AG04450 (cell line): ENCODE results near the gene POU3F4. TPM values are rescaled to one million over a fixed set of nuclear protein-coding genes. Genes with fewer than 3 reads are reported as not detected.

Source experiments
- CTCF ChIA-PET: fragments of 300-600, 350-600 bp; formaldehyde crosslinking; extraction: SDS; loops from one replicate; lab custom pipeline; 2022; ENCODE audit warnings: antibody characterized with exemption, inconsistent platforms; lab: Charles Lee
- POLR2A ChIA-PET: fragments of 350-600 bp; formaldehyde crosslinking; extraction: SDS; loops from one replicate; lab custom pipeline; 2021; ENCODE audit warnings: antibody characterized with exemption, inconsistent platforms; lab: Yijun Ruan, JAX
- DNase-seq: peaks from one replicate; pipeline ENCODE4 v3.0.0-alpha.2; 2011; ENCODE audit warnings: low read depth, low spot score
- H3K27ac ChIP-seq: one replicate; pipeline ENCODE4 v1.5.1; 2012; ENCODE audit warnings: low read depth, low read length, control low read depth
- H3K27me3 ChIP-seq: one replicate; pipeline ENCODE4 v1.6.0; 2012; ENCODE audit warnings: low read length; ENCODE audit not compliant: control insufficient read depth, insufficient read depth
- H3K4me3 ChIP-seq: 2 replicates; pipeline ENCODE4 v1.5.1; 2011; ENCODE audit warnings: mild to moderate bottlenecking, low read depth, low read length, control low read depth
- H3K9me3 ChIP-seq: 2 replicates; pipeline ENCODE4 v1.5.1; 2012; ENCODE audit warnings: low read length; ENCODE audit not compliant: control insufficient read depth, insufficient read depth
- polyA plus RNA-seq: library from polyadenylated mRNA; depleted of rRNA; stranded (reverse); fragments of >200 nt; gene quantifications from 2 replicates; pipeline ENCODE4 v1.2.3, GENCODE V29; 2011
- TF ChIP-seq, protein P1 (sequence below): IDR thresholded peaks from 2 replicates; pipeline ENCODE4 v1.5.1; 2011; ENCODE audit warnings: low read depth, low read length, control low read depth, inconsistent platforms

Gene POU3F4
- polyA plus RNA-seq, 1 experiment, result not detected

DNA sequence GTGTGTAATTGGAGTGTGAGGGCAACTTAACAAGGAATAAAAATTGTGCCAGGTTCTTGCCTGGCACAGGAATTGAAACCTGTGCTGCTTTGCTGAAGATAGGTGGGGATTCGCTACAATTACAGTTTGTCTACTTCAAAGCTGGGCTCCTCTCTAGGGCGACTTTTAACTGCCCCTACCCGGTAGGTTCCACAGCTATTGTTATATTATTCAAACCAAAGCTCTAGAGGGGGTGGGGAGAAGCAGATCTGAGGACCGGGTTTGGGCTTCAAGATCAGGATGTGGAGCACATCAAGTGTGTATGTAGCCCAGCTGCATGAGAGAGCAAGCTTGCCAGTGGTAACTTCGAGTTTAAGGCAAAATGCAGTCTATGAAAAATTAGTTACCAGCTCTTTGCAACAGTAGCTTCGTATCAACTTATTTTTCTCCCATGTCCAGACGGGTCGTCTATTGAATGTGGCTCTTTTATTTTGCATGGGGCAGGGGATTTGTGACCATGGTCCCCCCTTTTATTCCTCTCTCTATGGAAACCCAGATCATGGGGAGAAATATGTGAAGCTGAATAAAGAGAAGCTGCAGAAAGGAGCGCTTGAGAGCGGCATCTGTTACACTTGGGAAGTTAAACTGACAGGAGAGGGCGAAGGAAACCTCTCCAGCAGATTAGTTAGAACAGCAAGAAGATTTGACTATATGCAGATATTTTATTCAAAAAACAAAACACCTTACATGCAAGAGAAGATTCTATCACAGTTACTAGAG lies 3.2 kb upstream of the POU3F4 start:
- H3K27me3 ChIP-seq, result no peaks in the 10 kb centered on the region
- DNase-seq, result no peak
- H3K9me3 ChIP-seq, result peaks cover 9% of the 10 kb centered on the region; the same call in 1 of the 2 replicates
- TF ChIP-seq, protein P1, sequence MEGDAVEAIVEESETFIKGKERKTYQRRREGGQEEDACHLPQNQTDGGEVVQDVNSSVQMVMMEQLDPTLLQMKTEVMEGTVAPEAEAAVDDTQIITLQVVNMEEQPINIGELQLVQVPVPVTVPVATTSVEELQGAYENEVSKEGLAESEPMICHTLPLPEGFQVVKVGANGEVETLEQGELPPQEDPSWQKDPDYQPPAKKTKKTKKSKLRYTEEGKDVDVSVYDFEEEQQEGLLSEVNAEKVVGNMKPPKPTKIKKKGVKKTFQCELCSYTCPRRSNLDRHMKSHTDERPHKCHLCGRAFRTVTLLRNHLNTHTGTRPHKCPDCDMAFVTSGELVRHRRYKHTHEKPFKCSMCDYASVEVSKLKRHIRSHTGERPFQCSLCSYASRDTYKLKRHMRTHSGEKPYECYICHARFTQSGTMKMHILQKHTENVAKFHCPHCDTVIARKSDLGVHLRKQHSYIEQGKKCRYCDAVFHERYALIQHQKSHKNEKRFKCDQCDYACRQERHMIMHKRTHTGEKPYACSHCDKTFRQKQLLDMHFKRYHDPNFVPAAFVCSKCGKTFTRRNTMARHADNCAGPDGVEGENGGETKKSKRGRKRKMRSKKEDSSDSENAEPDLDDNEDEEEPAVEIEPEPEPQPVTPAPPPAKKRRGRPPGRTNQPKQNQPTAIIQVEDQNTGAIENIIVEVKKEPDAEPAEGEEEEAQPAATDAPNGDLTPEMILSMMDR, result no peak
- ChIA-PET CTCF (interaction anchor here (0.6 kb wide), 1 partner anchor 1403 kb away, joined by 6 read pairs; no protein-coding TSS in a partner anchor), POLR2A (no interaction called here)
- H3K4me3 ChIP-seq, result no peak overlapping the region
- no peak overlapping the region for H3K27ac ChIP-seq

DNA sequence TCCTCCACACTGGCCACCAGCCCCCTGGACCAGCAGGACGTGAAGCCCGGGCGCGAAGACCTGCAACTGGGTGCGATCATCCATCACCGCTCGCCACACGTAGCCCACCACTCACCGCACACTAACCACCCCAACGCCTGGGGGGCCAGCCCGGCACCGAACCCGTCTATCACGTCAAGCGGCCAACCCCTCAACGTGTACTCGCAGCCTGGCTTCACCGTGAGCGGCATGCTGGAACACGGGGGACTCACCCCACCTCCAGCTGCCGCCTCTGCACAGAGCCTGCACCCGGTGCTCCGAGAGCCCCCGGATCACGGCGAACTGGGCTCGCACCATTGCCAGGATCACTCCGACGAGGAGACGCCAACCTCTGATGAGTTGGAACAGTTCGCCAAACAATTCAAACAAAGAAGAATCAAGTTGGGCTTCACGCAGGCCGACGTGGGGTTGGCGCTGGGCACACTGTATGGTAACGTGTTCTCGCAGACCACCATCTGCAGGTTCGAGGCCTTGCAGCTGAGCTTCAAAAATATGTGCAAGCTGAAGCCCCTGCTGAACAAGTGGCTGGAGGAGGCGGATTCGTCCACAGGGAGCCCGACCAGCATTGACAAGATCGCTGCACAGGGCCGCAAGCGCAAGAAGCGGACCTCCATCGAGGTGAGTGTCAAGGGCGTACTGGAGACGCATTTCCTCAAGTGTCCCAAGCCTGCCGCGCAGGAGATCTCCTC lies 600 bp downstream of the POU3F4 start:
- TF ChIP-seq, protein P1, result no peak
- POLR2A ChIA-PET, result no interaction called here
- no peak for DNase-seq
- Histone ChIP-seq H3K27me3 (no peaks in the 10 kb centered on the region), H3K9me3 (peaks cover 12% of the 10 kb centered on the region; the same call in 1 of the 2 replicates), H3K27ac (no peak overlapping the region), H3K4me3 (no peak overlapping the region)
- CTCF ChIA-PET, result no interaction called here

DNA sequence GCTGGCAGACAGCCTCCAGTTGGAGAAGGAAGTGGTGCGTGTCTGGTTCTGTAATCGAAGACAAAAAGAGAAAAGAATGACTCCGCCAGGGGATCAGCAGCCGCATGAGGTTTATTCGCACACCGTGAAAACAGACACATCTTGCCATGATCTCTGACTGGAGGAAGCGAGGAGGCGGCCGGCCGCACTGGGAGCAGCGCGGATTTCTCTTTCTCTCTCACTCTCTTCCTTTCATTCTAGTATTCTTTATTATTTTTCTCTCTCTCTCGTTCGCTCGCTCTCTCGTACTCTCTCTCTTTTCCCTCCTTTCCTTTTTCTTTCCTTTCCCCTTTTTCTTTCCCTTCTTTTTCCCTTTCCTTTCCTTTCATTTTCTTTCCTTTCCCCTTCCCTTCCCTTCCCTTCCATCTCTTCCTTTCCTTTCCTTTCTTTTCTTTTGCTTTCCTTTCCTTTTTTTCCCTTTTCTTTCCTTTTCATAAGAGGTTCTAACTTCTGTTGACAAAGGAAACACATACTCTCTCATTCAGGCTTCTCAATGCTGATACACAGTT lies 1.2 kb downstream of the POU3F4 start:
- ChIA-PET CTCF (no interaction called here), POLR2A (no interaction called here)
- TF ChIP-seq, protein P1, result no peak
- no peaks in the 10 kb centered on the region for H3K27me3 ChIP-seq
- no peak for DNase-seq
- no peak overlapping the region for H3K4me3 ChIP-seq
- H3K9me3 ChIP-seq, result peaks cover 12% of the 10 kb centered on the region; the same call in 1 of the 2 replicates
- H3K27ac ChIP-seq, result no peak overlapping the region

DNA sequence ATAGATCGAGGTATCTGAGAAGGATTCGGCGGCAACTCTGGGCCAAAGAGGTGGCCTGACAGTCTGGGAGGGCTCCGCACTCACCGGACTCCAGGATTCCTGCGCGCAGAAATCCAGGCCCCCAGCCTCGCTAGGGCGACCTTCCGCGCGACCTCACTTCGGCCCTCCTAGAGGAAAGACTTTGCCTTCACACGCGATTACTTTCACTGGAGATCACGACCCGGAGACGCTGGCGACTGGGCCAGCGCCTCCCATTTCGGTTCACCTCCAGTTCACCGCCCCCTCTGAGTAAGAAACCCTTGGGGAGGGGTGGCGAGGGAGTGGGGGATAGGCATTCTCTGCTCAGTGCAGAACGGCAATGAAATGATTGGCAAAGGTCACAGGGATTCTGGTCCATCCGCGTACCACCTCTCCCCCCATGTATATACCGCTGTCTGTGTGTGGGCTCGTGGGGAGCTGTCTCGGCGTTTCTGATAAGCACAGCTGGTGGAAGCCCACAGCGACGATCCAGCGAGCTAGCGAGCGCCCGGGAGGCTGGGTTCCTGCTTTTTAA lies 2.5 kb downstream of the POU3F4 start:
- POLR2A ChIA-PET, result no interaction called here
- CTCF ChIA-PET, result interaction anchor here (0.6 kb wide), 1 partner anchor 1931 kb away, joined by 5 read pairs; no protein-coding TSS in a partner anchor

More for the DNA sequence above, 2.5 kb downstream of the POU3F4 start:
- Histone ChIP-seq H3K4me3 (no peak overlapping the region), H3K9me3 (peaks cover 12% of the 10 kb centered on the region; the same call in 1 of the 2 replicates), H3K27me3 (no peaks in the 10 kb centered on the region), H3K27ac (no peak overlapping the region)
- TF ChIP-seq, protein P1, result no peak
- DNase-seq, result no peak
